Lower lobe of right lung (tissue), 2 donors: ENCODE results near the gene PDE4A. TPM values are rescaled to one million over a fixed set of nuclear protein-coding genes. Genes with fewer than 3 reads are reported as not detected.

Experiments used
- ATAC-seq, 2 donors: fragments of 200-7000 bp; cut with Tn5 transposase; one replicate each; pipeline ENCODE4 v1.9.1; 2020 to 2022; ENCODE audit warnings: mild to moderate bottlenecking in 2 of 2, moderate library complexity in 2 of 2
- DNase-seq: peaks from one replicate; pipeline ENCODE4 v3.0.0-alpha.2; 2020
- H3K27ac ChIP-seq: fragments of 200-600 bp; one replicate; pipeline ENCODE4 v1.8.0; 2022
- H3K27me3 ChIP-seq: fragments of 200-600 bp; one replicate; pipeline ENCODE4 v1.8.0; 2022; ENCODE audit warnings: low read depth
- H3K36me3 ChIP-seq: fragments of 200-600 bp; one replicate; pipeline ENCODE4 v1.8.0; 2022; ENCODE audit warnings: mild to moderate bottlenecking
- H3K4me1 ChIP-seq: fragments of 200-600 bp; one replicate; pipeline ENCODE4 v1.8.0; 2022
- H3K4me3 ChIP-seq: fragments of 200-600 bp; one replicate; pipeline ENCODE4 v1.8.0; 2022; ENCODE audit warnings: mild to moderate bottlenecking
- H3K9me3 ChIP-seq: fragments of 200-600 bp; one replicate; pipeline ENCODE4 v1.8.0; 2022
- CTCF ChIP-seq: fragments of 200-600 bp; IDR thresholded peaks from one replicate; pipeline ENCODE4 v1.8.0; 2022; ENCODE audit warnings: antibody characterized with exemption, mild to moderate bottlenecking
- intact Hi-C: fragments of 100-400 bp; cut with DNase I; formaldehyde crosslinking; loops from one replicate; pipeline ENCODE4 v1.11.0; 2022
- total RNA-seq: library from RNA; stranded (reverse); fragmentation: NEBNext Ultra II Directional; extraction: Animal tissue kit (Norgen Biotek cat#: 25700); gene quantifications from one replicate; pipeline ENCODE4 v1.2.1, GENCODE V29; 2021
- donor health status: DM: no; HTN: yes; CAD: no; lungs with severe emphysema.

Gene PDE4A
- total RNA-seq, 1 donor from 2014 or later: 35.9 TPM

- no peak for TF ChIP-seq CTCF
- Histone ChIP-seq H3K36me3 (no peaks in the 10 kb centered on the region), H3K9me3 (no peaks in the 10 kb centered on the region), H3K27ac (no peak overlapping the region), H3K4me1 (peaks cover 30% of the 10 kb centered on the region), H3K4me3 (no peak overlapping the region), H3K27me3 (peaks cover 24% of the 10 kb centered on the region)
- intact Hi-C loops: no loop called here
- no peak for ATAC-seq
- DNase-seq: no peak
Measured at GRCh38 chr19:10427169-10427568, 6.8 kb downstream of the PDE4A start.

DNA sequence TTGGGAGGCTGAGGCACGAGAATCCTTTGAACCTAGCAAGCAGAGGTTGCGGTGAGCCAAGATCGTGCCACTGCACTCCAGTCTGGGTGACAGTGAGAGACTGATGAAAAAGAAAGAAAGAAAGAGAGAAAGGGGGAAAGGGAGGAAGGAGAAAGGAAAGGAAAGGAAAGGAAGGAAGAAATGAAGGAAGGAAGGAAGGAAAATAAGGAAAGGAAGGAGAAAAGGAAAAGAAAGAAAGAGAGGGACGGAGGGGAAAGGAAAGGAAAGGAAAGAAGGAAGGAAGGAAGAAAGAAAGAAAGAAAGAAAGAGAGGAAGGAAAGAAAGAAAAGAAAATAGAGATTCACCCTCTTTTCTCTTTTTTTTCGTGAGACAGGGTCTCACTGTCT, 8.7 kb downstream of the PDE4A start:
- Histone ChIP-seq H3K4me3 (no peak overlapping the region), H3K27me3 (peaks cover 6% of the 10 kb centered on the region), H3K9me3 (no peaks in the 10 kb centered on the region), H3K27ac (no peak overlapping the region), H3K36me3 (no peaks in the 10 kb centered on the region), H3K4me1 (peaks cover 31% of the 10 kb centered on the region)
- DNase-seq: no peak
- no peak for ATAC-seq
- TF ChIP-seq CTCF: no peak
- intact Hi-C loops: no loop called here

DNA sequence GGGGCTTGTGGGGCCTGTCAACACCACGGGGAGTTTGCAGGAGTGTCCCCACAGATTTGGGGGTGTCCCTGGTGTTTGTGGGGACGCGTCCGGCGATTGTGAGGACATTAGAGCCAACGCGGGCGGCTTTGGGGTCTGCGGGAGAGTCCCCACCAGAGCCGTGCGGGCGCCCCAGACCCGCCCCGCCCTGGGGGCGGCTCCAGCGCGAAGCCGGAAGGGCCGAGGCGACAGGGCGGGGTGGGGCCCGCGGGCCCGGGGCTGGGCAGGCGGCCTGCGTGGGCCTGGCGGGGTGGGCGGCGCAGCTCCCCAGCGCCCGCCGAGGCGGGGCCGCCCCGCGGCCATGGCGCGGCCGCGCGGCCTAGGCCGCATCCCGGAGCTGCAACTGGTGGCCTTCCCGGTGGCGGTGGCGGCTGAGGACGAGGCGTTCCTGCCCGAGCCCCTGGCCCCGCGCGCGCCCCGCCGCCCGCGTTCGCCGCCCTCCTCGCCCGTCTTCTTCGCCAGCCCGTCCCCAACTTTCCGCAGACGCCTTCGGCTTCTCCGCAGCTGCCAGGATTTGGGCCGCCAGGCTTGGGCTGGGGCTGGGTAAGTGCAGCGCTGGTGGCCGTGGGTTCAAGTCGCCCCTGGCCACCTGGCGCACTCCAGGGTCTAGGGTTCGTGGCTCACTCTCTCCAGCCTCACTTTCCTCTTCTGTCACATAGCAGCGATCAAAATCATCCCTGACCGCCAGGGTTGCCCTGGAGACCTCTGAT, 10.3 kb downstream of the PDE4A start:
- no peaks in the 10 kb centered on the region for H3K36me3 ChIP-seq
- intact Hi-C loops: no loop called here
- ATAC-seq (peak; percentile 73 to 86), DNase-seq (peak; percentile 83)
- TF ChIP-seq CTCF: no peak
- H3K4me1 ChIP-seq: peaks cover 19% of the 10 kb centered on the region
- H3K27ac ChIP-seq: peak overlapping the region; percentile 76
- H3K4me3 ChIP-seq: peak overlapping the region; percentile 83
- H3K9me3 ChIP-seq: no peaks in the 10 kb centered on the region
- no peaks in the 10 kb centered on the region for H3K27me3 ChIP-seq

- intact Hi-C loops: no loop called here
- TF ChIP-seq CTCF: no peak
- DNase-seq: peak; percentile 76
- Histone ChIP-seq H3K4me1 (peaks cover 19% of the 10 kb centered on the region), H3K36me3 (no peaks in the 10 kb centered on the region), H3K9me3 (no peaks in the 10 kb centered on the region), H3K27ac (peak overlapping the region; percentile 72), H3K27me3 (no peaks in the 10 kb centered on the region), H3K4me3 (peak overlapping the region; percentile 83)
- ATAC-seq: peak; percentile 28 to 45
Measured at GRCh38 chr19:10431254-10431942, 11.1 kb downstream of the PDE4A start.

- intact Hi-C loops: no loop called here
- Histone ChIP-seq H3K9me3 (no peaks in the 10 kb centered on the region), H3K4me1 (peaks cover 19% of the 10 kb centered on the region), H3K4me3 (peak overlapping the region; percentile 83), H3K27me3 (no peaks in the 10 kb centered on the region), H3K36me3 (no peaks in the 10 kb centered on the region), H3K27ac (peak overlapping the region; percentile 72)
- ATAC-seq (peak; percentile 82 to 86), DNase-seq (peak; percentile 84)
- TF ChIP-seq CTCF: no peak
Measured at GRCh38 chr19:10431943-10432735, 11.8 kb downstream of the PDE4A start.
